RKO (cell line): ENCODE results near the gene SLC39A11.
"Not testable (repeated sequence)": the region's sequence is repeated elsewhere in the genome, so short reads cannot be mapped to it uniquely, and the experiment has no call there.

Experiments
- DNase-seq: peaks from one replicate; pipeline ENCODE4 v3.0.0-alpha.2; 2016; ENCODE audit warnings: low spot score

Gene SLC39A11

GRCh38 chr17:72916991-72917390 lies 175.5 kb downstream of the SLC39A11 start:
- DNase-seq: no peak

- DNase-seq: no peak
Measured at GRCh38 chr17:72915625-72916081, 176.8 kb downstream of the SLC39A11 start.

DNA sequence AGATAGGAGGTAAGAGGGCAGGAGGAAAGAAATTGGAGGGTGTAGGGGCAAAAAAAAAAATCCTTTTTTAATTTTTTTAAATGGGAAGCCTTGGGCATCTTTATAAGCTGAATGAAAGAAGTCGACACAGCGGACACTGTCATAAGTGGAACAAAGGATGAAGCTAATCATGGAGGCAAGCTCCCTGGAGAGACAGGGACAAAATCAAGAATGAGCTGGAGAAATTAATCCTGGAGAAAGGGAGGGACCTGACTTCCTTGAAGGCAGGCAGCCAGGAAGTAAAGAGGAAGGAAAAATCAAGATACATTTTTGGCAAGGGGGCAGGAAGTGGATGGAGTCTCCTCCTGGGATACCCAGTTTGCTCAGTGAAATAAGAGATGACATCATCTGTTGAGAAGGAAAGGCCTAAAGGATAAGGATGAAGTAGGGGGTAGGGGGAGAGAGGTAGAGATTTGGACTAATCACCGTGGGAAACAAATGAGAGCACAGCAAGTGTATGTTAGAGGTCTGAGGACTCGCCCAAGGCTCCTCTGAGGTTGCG lies 179.3 kb downstream of the SLC39A11 start:
- no peak for DNase-seq

DNA sequence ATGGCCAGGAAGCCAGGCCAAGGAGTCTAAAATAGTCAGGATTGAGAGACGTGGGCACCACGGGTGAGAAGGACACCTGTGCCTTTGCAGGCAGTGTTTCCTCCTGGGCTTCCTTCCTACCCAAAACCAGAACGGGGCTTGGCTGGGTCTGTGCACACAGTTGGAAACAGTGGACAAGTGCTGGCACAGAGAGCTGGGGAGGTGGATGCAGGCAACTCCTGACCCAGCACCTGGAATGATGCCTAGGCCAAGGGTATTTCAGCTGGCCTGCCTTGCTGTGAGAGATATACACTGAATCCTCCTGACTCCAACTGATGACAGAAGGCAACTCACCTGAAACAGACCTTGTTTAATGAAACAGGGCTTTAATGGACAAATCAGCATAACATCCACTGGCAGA lies 186.2 kb downstream of the SLC39A11 start:
- no peak for DNase-seq

GRCh38 chr17:72903522-72903921 lies 189.0 kb downstream of the SLC39A11 start:
- no peak for DNase-seq

- DNase-seq: no peak
Measured at GRCh38 chr17:72901657-72902056, 190.8 kb downstream of the SLC39A11 start.

GRCh38 chr17:72901083-72901482 lies 191.4 kb downstream of the SLC39A11 start:
- DNase-seq: no peak

DNA sequence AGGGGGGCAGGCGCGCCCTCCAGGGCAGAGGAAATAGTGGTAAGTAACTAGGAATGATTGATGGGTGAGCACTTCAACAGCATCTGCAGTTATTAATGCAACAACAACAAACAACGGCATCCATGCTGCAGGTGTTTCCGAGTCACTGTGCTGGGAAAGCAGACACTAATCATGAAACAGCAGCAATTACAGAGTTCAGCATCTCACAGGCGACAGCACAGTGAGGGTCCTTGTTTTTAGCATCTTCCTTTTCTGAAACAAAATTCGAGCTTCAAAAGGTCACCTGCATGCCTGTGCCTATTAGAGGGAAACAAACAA lies 191.9 kb downstream of the SLC39A11 start:
- DNase-seq: no peak

GRCh38 chr17:72898725-72899124 lies 193.8 kb downstream of the SLC39A11 start:
- no peak for DNase-seq

GRCh38 chr17:72896288-72896687 lies 196.2 kb downstream of the SLC39A11 start:
- not testable (repeated sequence) for DNase-seq

DNA sequence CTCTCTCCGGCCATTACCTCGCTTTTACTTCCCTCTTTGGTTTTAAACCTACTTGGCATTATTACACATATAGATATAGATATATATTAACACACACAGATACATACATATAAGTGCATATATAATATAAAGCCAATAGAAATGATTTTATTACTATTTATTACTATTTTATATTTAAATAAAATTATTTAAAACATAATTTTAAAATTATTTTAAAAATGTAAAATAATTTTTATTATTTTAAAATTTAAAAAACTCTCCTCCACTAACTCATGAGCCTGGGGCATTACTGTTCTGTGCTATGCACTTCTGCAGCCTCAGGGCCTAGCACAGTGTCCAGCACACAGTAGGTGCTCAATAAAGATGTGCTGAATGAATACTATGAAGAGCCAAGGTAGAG lies 200.9 kb downstream of the SLC39A11 start:
- no peak for DNase-seq

GRCh38 chr17:72890711-72891110 lies 201.8 kb downstream of the SLC39A11 start:
- peak; percentile 9 for DNase-seq

DNA sequence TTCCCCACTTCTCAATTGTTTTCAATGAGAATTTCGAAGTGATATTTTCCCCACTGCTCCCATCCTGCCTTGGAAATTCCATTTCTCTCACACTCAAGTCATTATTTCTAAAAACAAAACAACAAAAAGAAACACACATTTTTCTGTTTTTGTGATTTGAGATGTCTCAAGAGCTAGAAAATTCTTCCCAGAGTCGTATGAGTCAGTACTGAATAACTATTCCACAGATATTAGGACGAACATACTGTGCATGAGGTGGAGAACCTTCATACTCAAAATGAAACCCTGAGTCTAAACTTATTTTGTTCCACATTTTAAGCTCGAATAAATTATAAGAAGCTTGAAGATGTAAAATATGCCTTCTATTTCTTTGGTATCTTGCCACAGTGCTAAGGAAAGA lies 204.6 kb downstream of the SLC39A11 start:
- DNase-seq: no peak

- no peak for DNase-seq
Measured at GRCh38 chr17:72887322-72887721, 205.2 kb downstream of the SLC39A11 start.

GRCh38 chr17:72886622-72887021 lies 205.9 kb downstream of the SLC39A11 start:
- DNase-seq: no peak

GRCh38 chr17:72884066-72884465 lies 208.4 kb downstream of the SLC39A11 start:
- DNase-seq: no peak

GRCh38 chr17:72883351-72883750 lies 209.1 kb downstream of the SLC39A11 start:
- no peak for DNase-seq

- no peak for DNase-seq
Measured at GRCh38 chr17:72882426-72882825, 210.1 kb downstream of the SLC39A11 start.

- no peak for DNase-seq
Measured at GRCh38 chr17:72879877-72880276, 212.6 kb downstream of the SLC39A11 start.

GRCh38 chr17:72878975-72879660 lies 213.4 kb downstream of the SLC39A11 start:
- no peak for DNase-seq

DNA sequence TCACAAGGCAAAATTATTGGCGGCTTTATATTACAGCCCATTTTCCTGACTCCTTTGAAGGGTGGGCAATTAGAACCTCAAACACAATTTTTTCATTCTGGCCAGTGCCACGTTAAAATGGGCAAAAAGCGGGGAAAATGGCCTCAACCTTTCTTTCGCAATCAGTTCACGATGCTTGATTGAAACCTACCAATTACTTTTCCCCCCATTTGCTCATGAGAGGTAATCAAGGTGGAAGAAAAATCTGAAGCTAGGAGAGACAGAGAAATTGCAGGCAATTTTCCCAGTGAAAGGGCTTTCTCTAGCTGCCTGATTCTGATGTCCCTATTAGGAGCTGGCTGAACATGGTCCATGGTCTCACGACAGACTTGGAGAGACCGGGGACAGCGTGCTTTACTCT lies 215.1 kb downstream of the SLC39A11 start:
- DNase-seq: no peak

- DNase-seq: no peak
Measured at GRCh38 chr17:72876413-72876812, 216.1 kb downstream of the SLC39A11 start.

- DNase-seq: no peak
Measured at GRCh38 chr17:72875361-72875760, 217.1 kb downstream of the SLC39A11 start.

DNA sequence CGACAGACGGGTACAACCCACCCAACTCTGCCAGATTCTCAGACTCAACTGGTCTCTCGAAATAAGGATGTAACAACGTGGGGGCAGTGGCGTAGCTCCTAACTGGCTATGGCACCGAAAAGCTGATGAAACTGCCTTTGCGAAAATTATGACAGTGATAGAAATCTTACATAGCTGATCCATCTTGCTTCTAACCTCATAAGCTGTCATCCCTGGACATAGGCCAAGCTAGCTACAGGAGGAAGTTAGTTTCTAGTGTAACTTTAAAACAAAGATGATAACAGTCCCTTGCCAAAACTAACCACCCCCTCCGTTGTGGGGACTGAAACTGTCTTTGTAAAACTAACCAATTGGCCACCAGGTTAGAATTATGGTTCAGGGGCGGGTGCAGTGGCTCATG lies 220.1 kb downstream of the SLC39A11 start:
- no peak for DNase-seq
